Fibroblast of villous mesenchyme (primary cell): ENCODE results near the gene CCR4. TPM values are rescaled to one million over a fixed set of nuclear protein-coding genes. Genes with fewer than 3 reads are reported as not detected.

ENCODE experiments used
- DNase-seq: peaks from one replicate; pipeline ENCODE4 v3.0.0-alpha.2; 2010; ENCODE audit warnings: low read depth
- H3K4me3 ChIP-seq: 2 replicates; pipeline ENCODE4 v1.5.1; 2011; ENCODE audit warnings: low read depth, mild to moderate bottlenecking, low read length
- CTCF ChIP-seq: IDR thresholded peaks from 2 replicates; pipeline ENCODE4 v1.5.1; 2012; ENCODE audit warnings: low read depth, mild to moderate bottlenecking, low read length; ENCODE audit not compliant: insufficient read depth
- total RNA-seq: library from RNA; depleted of rRNA; stranded (reverse); fragments of >200 nt; gene quantifications from 2 replicates; pipeline ENCODE4 v1.2.3, GENCODE V29; 2012

CCR4 gene
- total RNA-seq, 1 donor, result not detected

DNA sequence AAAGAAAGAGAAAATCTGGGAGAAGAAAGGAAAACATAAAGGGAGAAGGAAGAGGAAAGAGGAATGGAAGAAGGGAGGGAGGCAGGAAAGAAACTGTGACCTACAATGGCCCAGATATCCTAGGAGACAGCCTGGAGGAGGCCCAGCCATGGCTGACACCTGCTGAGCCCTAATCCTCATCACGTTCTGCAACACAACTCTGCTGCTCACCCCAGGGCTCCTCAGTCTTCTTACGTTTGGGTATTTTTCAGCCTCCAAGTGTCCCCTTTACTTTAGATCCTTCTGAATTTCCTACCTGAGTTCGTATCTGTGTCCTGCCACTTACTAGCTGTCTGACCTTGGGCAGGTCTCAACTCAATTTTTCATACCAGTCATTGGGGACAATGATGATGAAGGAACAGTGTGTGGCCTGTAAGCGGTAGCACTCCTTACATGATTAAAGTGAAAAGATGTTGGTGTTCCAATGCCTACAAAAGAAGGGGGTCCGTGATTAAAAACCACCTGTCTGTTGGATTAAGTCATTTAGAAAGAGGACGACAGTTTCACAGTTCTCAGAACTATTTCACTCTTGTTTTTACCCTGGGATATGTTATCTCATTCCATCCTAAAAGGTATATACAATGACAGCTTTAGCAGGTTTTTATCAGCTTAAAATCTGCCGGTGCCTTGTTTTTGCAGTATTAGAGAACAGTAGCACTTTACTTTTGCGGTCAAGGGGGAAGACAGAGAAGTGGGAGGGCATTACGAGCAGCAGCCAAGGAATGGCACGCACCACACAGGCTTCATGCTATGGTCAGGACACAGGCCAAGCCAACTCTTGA is 47.4 kb downstream of the CCR4 start:
- H3K4me3 ChIP-seq, result no peak overlapping the region
- TF ChIP-seq CTCF, result no peak
- DNase-seq, result no peak

- DNase-seq, result no peak
- no peak for TF ChIP-seq CTCF
- no peak overlapping the region for H3K4me3 ChIP-seq
These were observed 49.4 kb downstream of the CCR4 start for GRCh38 chr3:33000691-33001385.

GRCh38 chr3:33001889-33002288 is 50.4 kb downstream of the CCR4 start:
- peak; percentile 25 for DNase-seq

GRCh38 chr3:33003308-33003707 is 51.9 kb downstream of the CCR4 start:
- no peak overlapping the region for H3K4me3 ChIP-seq
- DNase-seq, result no peak
- TF ChIP-seq CTCF, result no peak

More at GRCh38 chr3:33001889-33002288, 50.4 kb downstream of the CCR4 start:
- no peak overlapping the region for H3K4me3 ChIP-seq
- TF ChIP-seq CTCF, result no peak

DNA sequence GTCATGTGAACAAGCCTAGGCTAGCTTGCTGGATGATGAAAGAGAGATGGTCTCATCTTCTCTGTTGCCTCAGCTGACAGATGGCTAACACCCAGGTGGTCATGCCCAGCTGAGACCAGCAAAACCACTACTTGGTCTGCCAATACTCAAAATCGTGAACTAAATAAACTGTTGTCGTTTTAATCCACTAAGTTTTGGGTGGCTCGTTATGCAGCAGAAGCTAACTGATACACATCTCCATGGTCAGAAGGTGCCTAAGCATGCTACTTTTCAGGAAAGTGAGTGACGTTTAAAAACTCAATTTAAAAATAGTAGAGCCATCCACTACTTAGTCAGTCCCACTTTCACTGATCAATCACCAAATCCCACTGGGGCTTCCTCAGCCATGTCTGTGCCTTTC is 52.8 kb downstream of the CCR4 start:
- no peak for TF ChIP-seq CTCF
- H3K4me3 ChIP-seq, result no peak overlapping the region
- no peak for DNase-seq

- TF ChIP-seq CTCF, result no peak
- no peak overlapping the region for H3K4me3 ChIP-seq
- no peak for DNase-seq
These were observed 53.5 kb downstream of the CCR4 start for GRCh38 chr3:33004961-33005360.

Other genes starting within 250 kb of the CCR4 start
- not detected in 2 replicates for gene TRIM71, start 133.6 kb upstream of the CCR4 start, total RNA-seq
- 49.3 and 63.5 TPM in 2 replicates for gene GLB1, start 145.5 kb downstream of the CCR4 start, total RNA-seq
- 4.8 and 7.3 TPM in 2 replicates for gene TMPPE, start 145.5 kb downstream of the CCR4 start, total RNA-seq
- 145 and 196 TPM in 2 replicates for gene CRTAP, start 162.4 kb downstream of the CCR4 start, total RNA-seq